ENCODE data around the gene TRIM67.

TRIM67 gene

DNA sequence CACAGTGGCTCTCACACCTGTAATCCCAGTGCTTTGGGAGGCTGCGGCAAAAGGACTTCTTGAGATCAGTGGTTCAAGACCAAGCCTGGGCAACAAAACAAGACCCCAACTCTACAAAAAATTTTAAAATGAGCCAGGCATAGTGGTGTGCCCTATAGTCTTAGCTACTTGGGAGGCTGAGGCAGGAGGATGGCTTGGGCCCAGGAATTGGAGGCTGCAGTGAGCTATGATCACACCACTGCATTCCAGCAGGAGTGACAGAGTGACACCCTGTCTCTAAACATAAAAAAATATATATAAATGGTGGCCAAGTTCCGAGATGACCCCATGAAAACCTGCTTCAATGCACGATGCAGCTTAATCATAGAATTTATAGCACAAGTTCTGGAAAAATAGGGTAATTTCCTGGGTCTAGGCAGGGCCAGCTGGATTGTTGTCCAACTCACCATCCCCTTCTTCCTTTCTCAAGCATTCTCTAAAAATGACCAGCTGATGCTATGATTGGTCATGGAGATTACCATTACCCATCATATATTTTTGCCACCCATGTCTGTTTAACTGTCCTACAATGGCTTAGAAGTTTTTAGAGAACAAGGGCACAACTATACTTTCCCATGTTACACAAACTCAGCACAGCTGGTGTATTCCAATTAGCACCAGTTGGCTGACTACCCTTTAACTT, 73.8 kb downstream of the TRIM67 start:
- TF ChIP-seq, protein P1, sequence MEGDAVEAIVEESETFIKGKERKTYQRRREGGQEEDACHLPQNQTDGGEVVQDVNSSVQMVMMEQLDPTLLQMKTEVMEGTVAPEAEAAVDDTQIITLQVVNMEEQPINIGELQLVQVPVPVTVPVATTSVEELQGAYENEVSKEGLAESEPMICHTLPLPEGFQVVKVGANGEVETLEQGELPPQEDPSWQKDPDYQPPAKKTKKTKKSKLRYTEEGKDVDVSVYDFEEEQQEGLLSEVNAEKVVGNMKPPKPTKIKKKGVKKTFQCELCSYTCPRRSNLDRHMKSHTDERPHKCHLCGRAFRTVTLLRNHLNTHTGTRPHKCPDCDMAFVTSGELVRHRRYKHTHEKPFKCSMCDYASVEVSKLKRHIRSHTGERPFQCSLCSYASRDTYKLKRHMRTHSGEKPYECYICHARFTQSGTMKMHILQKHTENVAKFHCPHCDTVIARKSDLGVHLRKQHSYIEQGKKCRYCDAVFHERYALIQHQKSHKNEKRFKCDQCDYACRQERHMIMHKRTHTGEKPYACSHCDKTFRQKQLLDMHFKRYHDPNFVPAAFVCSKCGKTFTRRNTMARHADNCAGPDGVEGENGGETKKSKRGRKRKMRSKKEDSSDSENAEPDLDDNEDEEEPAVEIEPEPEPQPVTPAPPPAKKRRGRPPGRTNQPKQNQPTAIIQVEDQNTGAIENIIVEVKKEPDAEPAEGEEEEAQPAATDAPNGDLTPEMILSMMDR (IDR thresholded peaks at IDR 0.05; ENCODE audit: insufficient read depth, low read length, poor library complexity, severe bottlenecking): no peak
- no peak for TF ChIP-seq EZH2phosphoT487 (conservative IDR thresholded peaks at IDR 0.05; ENCODE audit: low read length)
- H4K20me1 ChIP-seq (ENCODE audit: low read depth, low read length): no peaks in the 10 kb centered on the region
- H3F3A ChIP-seq (ENCODE audit: insufficient read depth): no peaks in the 10 kb centered on the region
- peaks cover 45% of the 10 kb centered on the region for H3K79me2 ChIP-seq (ENCODE audit: insufficient read depth, low read length)
- H3K4me3 ChIP-seq (ENCODE audit: insufficient read depth, low read length, poor library complexity, severe bottlenecking): no peak overlapping the region
- no peaks in the 10 kb centered on the region; the same call in 1 of the 2 replicates for H3K36me3 ChIP-seq (ENCODE audit: low read length)
- no peak overlapping the region for H3K9ac ChIP-seq (ENCODE audit: low read length)
- H3K27ac ChIP-seq (ENCODE audit: low read depth, low read length): no peak overlapping the region
- H3K9me2 ChIP-seq (replicated peaks; ENCODE audit: insufficient read depth, low read length): no peaks in the 10 kb centered on the region
- no peak overlapping the region for H2AFZ ChIP-seq (ENCODE audit: low read depth, low read length, severe bottlenecking)
- no peaks in the 10 kb centered on the region for H3K9me3 ChIP-seq (ENCODE audit: insufficient read depth, low read length)
- no peak overlapping the region for H3K4me2 ChIP-seq (ENCODE audit: low read depth, low read length, poor library complexity, severe bottlenecking)
- no peaks in the 10 kb centered on the region for H3K27me3 ChIP-seq (ENCODE audit: low read length)

DNA sequence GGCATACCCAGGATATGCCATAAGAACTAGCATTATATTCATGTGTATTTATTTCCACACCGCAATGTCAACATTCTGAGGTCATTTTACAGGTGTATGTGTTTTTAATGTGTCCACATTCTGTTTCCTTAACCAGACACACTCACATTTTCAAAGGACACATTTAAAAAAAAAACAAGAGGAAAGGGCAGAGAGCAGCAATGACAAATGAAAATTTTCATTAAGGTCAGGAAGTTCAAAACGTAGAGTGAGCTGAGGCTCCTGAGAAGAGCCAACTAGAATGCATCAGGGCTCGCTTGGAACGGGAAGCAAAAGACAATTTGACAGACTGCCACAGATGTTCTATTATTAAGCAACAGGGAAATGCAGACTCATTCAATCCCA, 74.3 kb downstream of the TRIM67 start:
- Histone ChIP-seq H3K4me2 (ENCODE audit: low read depth, low read length, poor library complexity, severe bottlenecking) (no peak overlapping the region), H3K9me3 (ENCODE audit: insufficient read depth, low read length) (no peaks in the 10 kb centered on the region), H2AFZ (ENCODE audit: low read depth, low read length, severe bottlenecking) (no peak overlapping the region), H3K4me3 (ENCODE audit: insufficient read depth, low read length, poor library complexity, severe bottlenecking) (no peak overlapping the region), H3F3A (ENCODE audit: insufficient read depth) (no peaks in the 10 kb centered on the region), H3K27ac (ENCODE audit: low read depth, low read length) (no peak overlapping the region), H3K9ac (ENCODE audit: low read length) (no peak overlapping the region), H3K79me2 (ENCODE audit: insufficient read depth, low read length) (peaks cover 43% of the 10 kb centered on the region), H4K20me1 (ENCODE audit: low read depth, low read length) (no peaks in the 10 kb centered on the region), H3K9me2 (replicated peaks; ENCODE audit: insufficient read depth, low read length) (no peaks in the 10 kb centered on the region), H3K36me3 (ENCODE audit: low read length) (no peaks in the 10 kb centered on the region; the same call in 1 of the 2 replicates), H3K27me3 (ENCODE audit: low read length) (no peaks in the 10 kb centered on the region)
- no peak for TF ChIP-seq EZH2phosphoT487 (conservative IDR thresholded peaks at IDR 0.05; ENCODE audit: low read length)
- TF ChIP-seq, protein P1 (IDR thresholded peaks at IDR 0.05; ENCODE audit: insufficient read depth, low read length, poor library complexity, severe bottlenecking): no peak

DNA sequence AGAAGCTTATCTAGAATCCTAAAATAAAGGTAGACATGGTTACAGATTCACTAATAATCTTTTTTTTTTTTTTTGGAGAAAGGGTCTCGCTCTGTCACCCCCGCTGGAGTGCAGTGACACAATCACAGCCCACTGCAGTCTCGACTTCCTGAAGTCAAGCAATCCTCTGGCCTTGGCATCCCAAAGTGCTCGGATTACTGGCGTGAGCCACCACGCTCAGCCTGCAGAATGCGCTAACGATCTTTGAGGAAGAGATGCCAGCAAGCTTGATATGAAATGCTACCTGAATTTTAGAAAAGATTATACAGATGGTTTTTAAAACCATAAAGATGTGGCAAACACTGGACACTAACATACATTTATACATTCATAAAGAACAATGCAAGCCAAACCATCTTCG, 75.1 kb downstream of the TRIM67 start:
- TF ChIP-seq EZH2phosphoT487 (conservative IDR thresholded peaks at IDR 0.05; ENCODE audit: low read length): no peak
- TF ChIP-seq, protein P1 (IDR thresholded peaks at IDR 0.05; ENCODE audit: insufficient read depth, low read length, poor library complexity, severe bottlenecking): no peak
- Histone ChIP-seq H3K9me3 (ENCODE audit: insufficient read depth, low read length) (no peaks in the 10 kb centered on the region), H4K20me1 (ENCODE audit: low read depth, low read length) (no peaks in the 10 kb centered on the region), H3K4me3 (ENCODE audit: insufficient read depth, low read length, poor library complexity, severe bottlenecking) (no peak overlapping the region), H3K27ac (ENCODE audit: low read depth, low read length) (no peak overlapping the region), H3K9ac (ENCODE audit: low read length) (no peak overlapping the region), H3K27me3 (ENCODE audit: low read length) (no peaks in the 10 kb centered on the region), H2AFZ (ENCODE audit: low read depth, low read length, severe bottlenecking) (no peak overlapping the region), H3K9me2 (replicated peaks; ENCODE audit: insufficient read depth, low read length) (no peaks in the 10 kb centered on the region), H3K4me2 (ENCODE audit: low read depth, low read length, poor library complexity, severe bottlenecking) (no peak overlapping the region), H3K36me3 (ENCODE audit: low read length) (no peaks in the 10 kb centered on the region; the same call in 1 of the 2 replicates), H3K79me2 (ENCODE audit: insufficient read depth, low read length) (peaks cover 45% of the 10 kb centered on the region), H3F3A (ENCODE audit: insufficient read depth) (no peaks in the 10 kb centered on the region)
